Gastroesophageal sphincter (tissue), 3 donors: Measurements from ENCODE around the gene HERC2.
"Not testable (repeated sequence)": the region's sequence is repeated elsewhere in the genome, so short reads cannot be mapped to it uniquely, and the experiment has no call there.

ENCODE experiments used
- CTCF ChIP-seq, 4 experiments: fragments of 200-600 bp in 2 of 4; fragments of 450-650 bp in 2 of 4; sonication (generic) in 1 of 4; IDR thresholded peaks; one replicate each; pipeline ENCODE4 v1.5.1; 2017 to 2019; ENCODE audit warnings: antibody characterized with exemption in 4 of 4, mild to moderate bottlenecking in 2 of 4, moderate library complexity in 2 of 4
- EP300 ChIP-seq: sonication (generic); formaldehyde crosslinking; IDR thresholded peaks from one replicate; pipeline ENCODE4 v1.6.1; 2017; ENCODE audit warnings: antibody characterized with exemption, mild to moderate bottlenecking
- POLR2A ChIP-seq, 2 donors: fragments of 450-650 bp; IDR thresholded peaks; one replicate each; pipeline ENCODE4 v1.6.1; 2017; ENCODE audit warnings: antibody characterized with exemption in 2 of 2, mild to moderate bottlenecking in 2 of 2, moderate library complexity in 1 of 2

GRCh38 chr15:28136236-28136904 is 185.6 kb downstream of the HERC2 start:
- not testable (repeated sequence) for TF ChIP-seq EP300; CTCF (IDR thresholded peaks at IDR 0.05); POLR2A (IDR thresholded peaks at IDR 0.05)
